Smooth muscle cell (in vitro differentiated cells): ENCODE results near the gene PRPF19. TPM values are rescaled to one million over a fixed set of nuclear protein-coding genes. Genes with fewer than 3 reads are reported as not detected.

ENCODE experiments used
- DNase-seq: peaks from one replicate; lab custom pipeline; 2025; ENCODE audit not compliant: unreplicated experiment; lab: John Stamatoyannopoulos, UW
- H2AFZ ChIP-seq: fragments of 200-600 bp; sonication (generic); 2 replicates; pipeline ENCODE4 v1.6.0; 2016; ENCODE audit warnings: antibody characterized with exemption, low read depth, mild to moderate bottlenecking
- H3F3A ChIP-seq: fragments of 200-600 bp; sonication (generic); 2 replicates; pipeline ENCODE4 v1.6.0; 2017; ENCODE audit warnings: antibody characterized with exemption, low read depth
- H3K27ac ChIP-seq: fragments of 200-600 bp; sonication (generic); 2 replicates; pipeline ENCODE4 v1.5.1; 2016; ENCODE audit warnings: low read depth, mild to moderate bottlenecking
- H3K27me3 ChIP-seq: fragments of 200-600 bp; sonication (generic); 2 replicates; pipeline ENCODE4 v1.6.1; 2016; ENCODE audit warnings: low read depth, mild to moderate bottlenecking
- H3K36me3 ChIP-seq: fragments of 200-600 bp; sonication (generic); 2 replicates; pipeline ENCODE4 v1.5.1; 2016; ENCODE audit warnings: low read depth
- H3K4me1 ChIP-seq: fragments of 200-600 bp; sonication (generic); 2 replicates; pipeline ENCODE4 v1.5.1; 2016; ENCODE audit warnings: low read depth
- H3K4me2 ChIP-seq: fragments of 200-600 bp; sonication (generic); 2 replicates; pipeline ENCODE4 v1.6.0; 2016; ENCODE audit warnings: mild to moderate bottlenecking
- H3K4me3 ChIP-seq: fragments of 200-600 bp; sonication (generic); 2 replicates; pipeline ENCODE4 v1.5.1; 2016; ENCODE audit warnings: mild to moderate bottlenecking
- H3K79me2 ChIP-seq: fragments of 200-600 bp; sonication (generic); 2 replicates; pipeline ENCODE4 v1.6.0; 2016; ENCODE audit warnings: low read depth, mild to moderate bottlenecking
- H3K9ac ChIP-seq: fragments of 200-600 bp; sonication (generic); 2 replicates; pipeline ENCODE4 v1.6.0; 2016; ENCODE audit warnings: low read depth
- H3K9me3 ChIP-seq: fragments of 200-600 bp; sonication (generic); replicated peaks from 2 replicates; pipeline ENCODE4 v1.5.1; 2016; ENCODE audit warnings: low read depth
- H4K20me1 ChIP-seq: fragments of 200-600 bp; sonication (generic); 2 replicates; pipeline ENCODE4 v1.6.0; 2016; ENCODE audit warnings: low read depth
- CTCF ChIP-seq: fragments of 200-600 bp; sonication (generic); IDR thresholded peaks from 2 replicates; pipeline ENCODE4 v1.5.1; 2017; ENCODE audit warnings: borderline replicate concordance, mild to moderate bottlenecking, antibody characterized with exemption; ENCODE audit not compliant: insufficient read depth, poor library complexity, severe bottlenecking
- WGBS: methylation state at CpG from one replicate; pipeline ENCODE4 v1.1.7; 2016; ENCODE audit warnings: low lambda C conversion rate; 5-methylcytosine and 5-hydroxymethylcytosine counted together
- polyA plus RNA-seq: library from polyadenylated mRNA; unstranded; fragments of >200 nt; fragmentation: Nextera tagmentation; extraction: Ambion mirVana; gene quantifications from 2 replicates; pipeline ENCODE4 v1.2.1, GENCODE V29; 2016
- total RNA-seq: library from RNA; depleted of rRNA; stranded (reverse); fragments of >200 nt; gene quantifications from 2 replicates; pipeline ENCODE4 v1.2.3, GENCODE V29; 2014

The PRPF19 gene
- total and polyA plus RNA-seq, 2 experiments from 2014 or later, result 10.2 to 33.0 TPM

DNA sequence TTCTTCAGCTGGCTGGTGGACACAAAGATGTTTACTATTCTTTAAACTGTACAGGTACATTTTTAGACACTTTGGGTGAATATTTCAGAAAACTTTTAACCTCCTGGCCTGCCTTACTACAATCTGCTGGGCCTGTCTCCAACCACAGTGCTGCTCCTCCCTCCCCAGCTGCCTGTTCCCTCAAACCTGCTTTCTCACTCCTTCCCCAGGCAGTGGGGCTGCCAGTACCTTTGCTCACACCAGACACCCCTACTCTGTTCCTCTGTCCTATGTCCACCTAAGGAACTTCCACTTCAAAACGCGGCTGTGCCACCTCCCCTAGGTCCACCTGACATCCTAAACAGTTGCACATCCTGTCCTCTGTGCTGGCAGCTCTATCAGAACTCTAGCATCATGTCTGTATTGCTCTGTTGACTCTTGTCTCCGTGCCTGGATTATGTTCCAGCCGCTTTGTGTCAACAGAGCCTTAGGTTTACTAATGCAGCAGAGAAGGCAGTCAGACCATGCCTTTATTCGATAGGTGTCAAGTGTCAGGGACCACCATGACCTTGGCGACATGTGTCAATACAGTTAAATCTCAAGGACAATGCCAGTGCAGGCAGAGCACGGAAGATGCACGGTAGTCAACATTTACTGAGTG, 25.6 kb downstream of the PRPF19 start:
- Histone ChIP-seq H3K4me1 (no peaks in the 10 kb centered on the region), H3K36me3 (no peaks in the 10 kb centered on the region), H2AFZ (no peak overlapping the region), H3K4me2 (no peak overlapping the region), H3K27ac (no peak overlapping the region), H3K4me3 (no peak overlapping the region), H3K79me2 (no peaks in the 10 kb centered on the region), H4K20me1 (no peaks in the 10 kb centered on the region), H3K9me3 (no peaks in the 10 kb centered on the region), H3K9ac (no peak overlapping the region), H3K27me3 (no peaks in the 10 kb centered on the region), H3F3A (no peaks in the 10 kb centered on the region)
- TF ChIP-seq CTCF, result no peak
- no peak for DNase-seq
- WGBS, result 94% methylated on average over 8 of the region's 8 CpGs

DNA sequence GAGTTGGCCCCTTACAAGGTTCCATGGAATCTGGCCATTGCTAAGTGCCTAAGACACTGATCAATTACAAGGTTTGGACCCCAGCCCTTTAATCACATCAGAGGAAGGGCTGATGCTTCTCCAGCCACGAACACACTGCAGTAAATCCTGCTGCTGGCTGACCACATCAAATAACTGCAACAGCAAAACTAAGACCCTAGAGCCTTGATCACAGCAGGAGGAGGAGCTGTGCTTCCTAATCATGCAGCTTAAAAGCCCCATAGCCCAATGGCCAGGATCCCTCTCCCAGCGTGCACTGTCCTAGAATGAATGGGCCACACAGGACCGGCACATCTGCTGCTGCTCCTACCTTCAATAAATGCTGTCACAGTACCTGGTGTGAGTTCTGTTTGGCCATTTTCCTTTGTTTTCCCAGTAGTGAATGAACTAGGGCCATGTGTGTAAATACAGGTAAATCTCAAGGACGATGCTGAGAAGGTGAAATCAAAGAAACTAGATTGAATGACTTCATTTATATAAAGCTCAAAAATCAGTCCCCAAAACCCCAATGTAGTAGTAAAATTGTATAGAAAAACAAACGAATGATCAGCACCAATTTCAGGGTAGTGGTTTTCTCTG, 26.3 kb downstream of the PRPF19 start:
- Histone ChIP-seq H3K27ac (no peak overlapping the region), H3K27me3 (no peaks in the 10 kb centered on the region), H3K4me1 (no peaks in the 10 kb centered on the region), H3K9me3 (no peaks in the 10 kb centered on the region), H2AFZ (no peak overlapping the region), H3K4me3 (no peak overlapping the region), H3F3A (no peaks in the 10 kb centered on the region), H3K79me2 (no peaks in the 10 kb centered on the region), H3K9ac (no peak overlapping the region), H4K20me1 (no peaks in the 10 kb centered on the region), H3K4me2 (no peak overlapping the region), H3K36me3 (no peaks in the 10 kb centered on the region)
- WGBS, result 93% methylated on average over 5 of the region's 5 CpGs
- no peak for DNase-seq
- no peak for TF ChIP-seq CTCF

- H3K4me3 ChIP-seq, result no peak overlapping the region
- WGBS, result 89% methylated on average over 1 of the region's 1 CpG
These were observed 27.3 kb downstream of the PRPF19 start for GRCh38 chr11:60879104-60879503.

More at GRCh38 chr11:60879104-60879503, 27.3 kb downstream of the PRPF19 start:
- no peaks in the 10 kb centered on the region for H3F3A ChIP-seq
- H3K36me3 ChIP-seq, result no peaks in the 10 kb centered on the region
- no peak overlapping the region for H3K9ac ChIP-seq
- H3K79me2 ChIP-seq, result no peaks in the 10 kb centered on the region
- H3K4me1 ChIP-seq, result no peaks in the 10 kb centered on the region
- H3K27ac ChIP-seq, result no peak overlapping the region
- no peak overlapping the region for H2AFZ ChIP-seq
- no peaks in the 10 kb centered on the region for H3K9me3 ChIP-seq
- no peaks in the 10 kb centered on the region for H4K20me1 ChIP-seq
- no peaks in the 10 kb centered on the region for H3K27me3 ChIP-seq
- TF ChIP-seq CTCF, result no peak
- DNase-seq, result no peak
- no peak overlapping the region for H3K4me2 ChIP-seq
